Measurements from ENCODE around the gene MSANTD1.

DNA sequence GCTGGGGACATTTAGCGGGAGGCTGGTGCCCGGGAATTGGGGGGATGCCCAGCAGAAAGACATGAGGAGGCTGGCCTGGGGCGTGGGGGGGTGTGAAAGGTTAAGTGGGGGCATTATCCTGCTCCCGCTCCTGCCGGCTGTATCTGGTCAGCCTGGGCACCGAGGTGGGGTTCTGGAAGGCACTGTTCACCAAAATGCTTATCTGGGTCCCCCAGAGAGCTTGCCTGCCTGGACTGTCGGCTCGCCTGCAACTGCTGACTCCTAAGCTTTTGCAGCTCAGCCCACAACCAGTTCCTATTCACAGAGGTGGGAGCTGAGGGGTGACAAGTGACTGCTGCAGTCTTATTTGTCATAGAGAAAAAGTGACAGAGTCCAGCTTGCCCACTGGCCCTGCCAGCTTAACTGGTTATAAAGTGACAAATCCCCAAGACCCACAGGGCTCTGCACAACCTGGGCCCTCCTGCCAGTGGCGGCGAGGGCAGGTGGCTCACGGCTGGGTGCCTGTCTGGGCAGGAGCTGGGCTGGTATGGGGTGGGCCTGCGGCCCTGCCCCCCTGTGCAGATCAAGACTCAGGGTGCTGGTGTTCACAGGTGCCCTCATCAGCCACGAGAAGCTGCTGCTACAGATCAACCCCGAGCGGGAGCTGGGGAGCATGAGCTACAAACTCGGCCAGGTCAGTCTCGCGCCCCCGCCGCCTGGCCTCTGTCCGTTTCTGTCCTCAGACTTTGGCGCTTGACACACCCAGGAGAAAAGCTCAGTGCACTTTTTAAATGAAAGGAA, 23.7 kb upstream of the MSANTD1 start:
- TF ChIP-seq CTCF (IDR thresholded peaks at IDR 0.05; ENCODE audit: low read length) (no peak), EZH2 (IDR thresholded peaks at IDR 0.05; ENCODE audit: borderline replicate concordance, low read length) (no peak)
